GM21381 (cell line): ENCODE results near the gene TIFAB.

ENCODE experiments used
- ATAC-seq: cut with Tn5 transposase; IDR thresholded peaks from one replicate; pipeline ENCODE4 v1.9.1; 2021; ENCODE audit warnings: mild to moderate bottlenecking, moderate library complexity; ENCODE audit not compliant: unreplicated experiment

The TIFAB gene

GRCh38 chr5:135482381-135482933, 30.3 kb upstream of the TIFAB start:
- no peak for ATAC-seq

GRCh38 chr5:135481909-135482311, 29.8 kb upstream of the TIFAB start:
- no peak for ATAC-seq

- ATAC-seq = no peak
These were observed 29.2 kb upstream of the TIFAB start for GRCh38 chr5:135481387-135481786.

- no peak for ATAC-seq
These were observed 28.4 kb upstream of the TIFAB start for GRCh38 chr5:135480511-135480910.

DNA sequence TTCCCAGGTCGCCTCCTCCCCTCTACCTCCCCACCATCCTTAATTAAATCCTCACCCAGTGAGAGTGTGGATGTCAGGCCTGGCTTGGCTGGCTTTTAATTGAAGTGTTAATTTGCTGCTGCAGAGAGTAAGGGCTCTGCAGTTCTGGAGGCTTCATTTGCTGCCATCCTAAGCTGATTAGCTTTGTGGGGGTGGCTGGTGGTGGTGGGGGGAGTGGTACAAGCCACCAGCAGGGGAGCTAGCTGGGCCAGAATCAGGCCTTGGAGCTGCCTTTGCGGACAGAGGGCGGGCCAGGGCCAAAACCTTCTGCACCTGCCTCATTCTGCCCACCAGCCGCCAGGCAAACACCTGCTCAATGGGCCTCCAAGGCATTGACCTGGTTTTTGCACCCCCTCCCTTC, 26.8 kb upstream of the TIFAB start:
- no peak for ATAC-seq

GRCh38 chr5:135477613-135478066, 25.5 kb upstream of the TIFAB start:
- no peak for ATAC-seq

DNA sequence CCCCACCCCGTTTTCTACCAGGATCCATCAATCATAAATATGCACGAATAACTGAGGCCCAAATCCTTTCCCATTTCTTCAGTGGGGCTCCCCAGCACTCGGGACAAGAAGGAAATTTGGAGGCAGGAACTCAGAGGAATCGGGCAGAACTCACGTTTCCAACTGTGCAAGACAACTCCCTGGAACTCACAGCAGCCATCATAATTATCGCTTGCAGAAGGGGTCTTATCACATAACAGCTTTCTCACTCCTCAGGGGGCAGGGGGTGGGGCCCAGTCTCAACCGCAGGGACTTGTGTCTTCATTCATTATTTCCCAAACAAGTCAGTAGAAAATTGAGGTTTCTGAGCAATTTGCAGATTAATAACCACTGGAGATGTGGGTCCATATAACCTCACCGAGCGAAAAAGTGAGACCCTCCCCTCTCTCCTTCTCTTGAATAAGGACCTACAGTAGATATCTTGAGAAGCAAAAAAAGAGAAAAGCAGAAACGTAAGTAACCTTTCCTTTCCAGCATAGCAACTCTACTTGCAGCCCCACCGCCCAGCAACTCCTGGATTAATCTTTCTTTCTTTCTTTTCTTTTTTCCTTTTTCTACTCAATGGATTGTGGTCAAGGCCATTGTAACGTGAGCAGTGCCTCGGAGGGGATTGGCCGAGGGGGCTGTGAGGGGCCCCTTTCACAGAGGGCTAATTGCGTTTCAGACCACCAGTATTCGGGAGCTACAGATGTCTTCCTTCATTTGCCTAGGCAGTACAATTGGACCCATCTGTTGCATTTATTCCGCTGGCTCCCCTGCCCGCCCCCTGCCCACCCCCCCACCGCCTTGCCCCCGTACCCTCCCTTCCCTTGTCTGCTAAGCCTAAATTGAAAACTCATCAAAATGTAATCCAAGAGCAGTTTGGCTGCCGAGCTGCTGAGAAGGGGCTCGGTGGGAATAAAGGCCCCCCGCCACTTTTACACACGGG, 24.7 kb upstream of the TIFAB start:
- no peak for ATAC-seq

GRCh38 chr5:135473956-135474670, 22.0 kb upstream of the TIFAB start:
- no peak for ATAC-seq

DNA sequence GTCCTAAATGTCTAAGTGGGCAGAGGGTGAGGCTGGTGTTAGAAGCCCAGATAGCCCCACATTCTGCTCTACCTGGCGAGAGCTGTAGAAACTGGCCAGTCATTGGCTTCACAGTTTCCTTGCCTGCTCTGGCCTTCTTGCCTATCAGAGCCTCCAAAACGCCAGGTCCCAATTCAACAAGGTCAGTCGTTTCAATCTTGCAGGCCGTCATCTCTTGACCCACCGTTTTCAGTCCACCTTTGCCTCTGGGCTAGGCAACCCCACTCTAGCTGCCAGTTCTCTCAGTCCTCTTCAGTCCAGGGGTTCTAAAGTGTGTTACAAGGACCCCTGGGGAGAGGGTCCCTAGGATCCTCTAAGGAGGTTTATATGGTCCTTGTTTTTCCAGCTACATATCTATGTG, 20.0 kb upstream of the TIFAB start:
- no peak for ATAC-seq

- no peak for ATAC-seq
These were observed 19.6 kb upstream of the TIFAB start for GRCh38 chr5:135471726-135472125.

GRCh38 chr5:135469911-135470310, 17.8 kb upstream of the TIFAB start:
- no peak for ATAC-seq

- no peak for ATAC-seq
These were observed 16.4 kb upstream of the TIFAB start for GRCh38 chr5:135468541-135468940.

DNA sequence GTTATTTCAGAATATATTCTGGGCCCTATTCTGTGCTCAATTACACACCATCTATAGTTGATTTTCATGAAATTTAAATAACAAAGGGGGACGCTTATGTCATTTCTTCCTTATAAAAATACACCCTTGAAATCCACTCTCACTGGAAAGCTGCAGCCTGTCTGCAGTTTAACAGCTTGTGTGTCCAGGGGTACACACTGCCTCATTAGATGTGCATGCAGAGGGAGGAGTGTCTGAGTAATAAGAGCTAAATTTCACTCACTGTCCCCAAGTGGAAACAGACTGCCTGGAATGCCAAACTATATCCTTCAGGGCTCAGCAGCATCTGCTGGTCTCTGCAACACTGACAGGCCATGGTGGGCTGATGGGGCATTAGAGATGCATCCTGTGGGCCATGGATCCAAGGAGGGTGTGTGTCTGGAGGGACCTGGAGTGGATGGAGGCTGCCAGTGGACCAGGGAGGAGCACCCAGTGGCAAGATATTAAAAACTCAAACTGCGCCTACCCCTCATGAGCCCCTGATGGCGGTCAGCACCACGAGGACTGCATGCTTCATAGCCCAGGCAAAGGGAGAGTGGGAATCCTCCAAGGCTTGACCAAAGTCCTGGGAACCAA, 15.8 kb upstream of the TIFAB start:
- no peak for ATAC-seq

GRCh38 chr5:135467051-135467625, 15.0 kb upstream of the TIFAB start:
- ATAC-seq = no peak

DNA sequence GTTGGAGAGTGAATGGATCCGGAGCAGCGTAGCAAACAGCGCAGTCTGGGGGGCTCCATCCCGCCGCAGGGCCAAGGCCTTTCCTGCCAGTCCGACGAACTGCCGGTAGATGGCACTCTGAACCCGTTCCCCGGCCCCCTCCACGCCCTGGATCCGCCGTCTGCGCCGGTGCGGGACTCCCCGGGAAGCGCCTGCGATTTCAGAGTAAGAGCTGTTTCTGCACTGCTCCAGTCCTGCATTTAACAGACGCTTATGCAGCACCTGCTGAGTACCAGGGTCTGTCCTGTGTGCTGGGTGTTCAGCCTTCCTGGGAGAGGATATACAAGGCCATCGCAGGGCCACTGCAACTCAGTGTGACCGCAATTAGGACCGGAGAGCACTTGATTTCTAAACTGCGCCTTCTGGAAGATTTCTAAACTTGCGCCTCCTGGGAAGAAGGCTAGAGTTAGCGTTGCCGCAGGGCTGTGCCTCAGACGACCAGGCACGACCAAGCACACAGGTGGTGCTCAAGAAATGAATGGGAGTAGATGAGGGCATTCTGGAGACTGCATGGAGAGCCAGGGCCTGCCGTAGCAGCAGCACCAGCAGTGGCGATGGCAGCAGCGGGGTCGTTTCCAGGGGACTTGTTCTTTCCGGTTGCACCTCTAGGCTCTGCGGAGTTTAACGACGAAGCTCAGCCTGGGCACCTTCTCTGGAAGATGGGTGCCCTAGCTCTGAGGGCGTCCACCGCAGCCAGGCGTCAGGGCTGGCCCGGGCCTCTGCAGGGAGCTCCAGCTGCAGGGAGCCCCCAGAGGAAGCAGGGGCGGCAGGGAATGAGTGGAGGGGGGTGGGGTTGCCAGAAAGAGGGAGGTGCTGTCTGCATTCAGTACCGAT, 14.3 kb upstream of the TIFAB start:
- peak; percentile 81 for ATAC-seq

- ATAC-seq = no peak
These were observed 13.4 kb upstream of the TIFAB start for GRCh38 chr5:135465391-135466122.

- peak; percentile 46 for ATAC-seq
These were observed 10.2 kb upstream of the TIFAB start for GRCh38 chr5:135462304-135462703.

DNA sequence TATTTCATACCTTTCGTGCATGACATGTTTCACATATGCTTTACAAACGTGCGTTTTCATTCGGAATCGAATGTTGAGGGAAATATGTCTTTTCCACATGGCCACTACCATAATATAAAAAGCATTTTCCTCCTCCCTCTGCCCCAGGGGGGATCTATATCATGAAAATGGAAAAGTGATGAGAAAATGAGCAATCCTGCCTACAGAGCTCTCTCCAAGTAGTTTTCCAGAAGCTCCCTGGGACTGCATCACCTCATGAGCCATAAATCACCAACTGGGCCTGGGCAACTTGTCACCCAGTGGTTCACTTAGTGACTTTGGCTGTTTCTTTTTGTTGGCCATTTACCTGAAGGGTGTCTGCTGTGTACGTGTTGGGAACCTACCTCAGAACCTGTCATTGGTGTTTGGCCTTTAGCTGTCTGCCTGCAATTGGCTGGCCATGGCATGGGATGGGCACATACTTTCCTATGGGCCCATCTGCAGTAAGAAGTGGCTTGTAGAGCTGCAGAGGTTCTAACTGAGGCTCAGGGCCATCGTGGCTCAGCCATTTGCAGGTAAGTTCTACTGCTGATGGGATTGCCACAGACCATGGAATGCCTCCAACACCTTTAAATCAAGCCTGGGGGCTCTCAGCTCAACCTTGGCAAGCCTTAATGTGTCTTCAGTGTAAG, 9.5 kb upstream of the TIFAB start:
- ATAC-seq = no peak
